Right lobe of liver (tissue), 6 donors: ENCODE results near the gene CACNB2. TPM values are rescaled to one million over a fixed set of nuclear protein-coding genes. Genes with fewer than 3 reads are reported as not detected.
A peak's percentile ranks its signal among the peaks of the same experiment; 100 is the strongest.
"Not testable (repeated sequence)": the region's sequence is repeated elsewhere in the genome, so short reads cannot be mapped to it uniquely, and the experiment has no call there.

Experiments
- ATAC-seq, 4 donors: fragments of 200-7000 bp; cut with Tn5 transposase; one replicate each; pipeline ENCODE4 v1.9.1; 2020; ENCODE audit warnings: mild to moderate bottlenecking in 4 of 4, moderate library complexity in 4 of 4
- DNase-seq, 3 donors: peaks; one replicate each; pipeline ENCODE4 v3.0.0-alpha.2; 2020
- H3K27ac ChIP-seq, 3 donors: fragments of 200-600 bp; one replicate each; pipeline ENCODE4 v1.8.0; 2022
- H3K27me3 ChIP-seq, 2 donors: fragments of 200-600 bp; one replicate each; pipeline ENCODE4 v1.8.0; 2022
- H3K36me3 ChIP-seq, 4 donors: fragments of 200-600 bp; sonication (generic) in 1 of 4; one replicate each; pipeline versions ENCODE4 v1.5.1 to v1.8.0; 2017 to 2022; ENCODE audit warnings: control low read depth in 1 of 4
- H3K4me1 ChIP-seq, 4 donors: fragments of 200-600 bp; sonication (generic) in 1 of 4; one replicate each; pipeline versions ENCODE4 v1.5.1 to v1.8.0; 2017 to 2022; ENCODE audit warnings: control low read depth in 1 of 4
- H3K4me3 ChIP-seq, 3 donors: fragments of 200-600 bp; one replicate each; pipeline ENCODE4 v1.8.0; 2022
- H3K9me3 ChIP-seq, 4 donors: fragments of 200-600 bp; sonication (generic) in 1 of 4; one replicate each; pipeline versions ENCODE4 v1.5.1 to v1.8.0; 2017 to 2022; ENCODE audit warnings: control low read depth in 1 of 4
- POLR2A ChIP-seq: fragments of 450-650 bp; IDR thresholded peaks from one replicate; pipeline ENCODE4 v1.6.1; 2017; ENCODE audit warnings: antibody characterized with exemption, mild to moderate bottlenecking
- WGBS: methylation state at CpG from one replicate; pipeline ENCODE4 v1.1.6; 2018; ENCODE audit warnings: low coverage, low lambda C conversion rate; ENCODE audit not compliant: insufficient coverage; ENCODE audit errors: missing lambda C conversion rate; 5-methylcytosine and 5-hydroxymethylcytosine counted together
- intact Hi-C, 2 donors: fragments of 100-400 bp; cut with DNase I; formaldehyde crosslinking; loops; one replicate each; pipeline versions ENCODE4 v1.11.2 to v1.14.1; 2022
- total RNA-seq, 6 experiments: library from RNA; depleted of rRNA in 2 of 6; stranded (reverse); fragments of >200 nt in 2 of 6; fragmentation: NEBNext Ultra II Directional in 3 of 6; extraction: Animal tissue kit (Norgen Biotek cat#: 25700) in 3 of 6; gene quantifications; one replicate each; pipeline versions ENCODE4 v1.1.0 to v1.2.4, GENCODE V29; 2016 to 2023
- TF ChIP-seq, protein P1 (sequence below), 4 donors: fragments of 200-600 bp in 3 of 4; fragments of 450-650 bp in 1 of 4; IDR thresholded peaks; one replicate each; pipeline versions ENCODE4 v1.5.1 to v1.8.0; 2016 to 2022; ENCODE audit warnings: antibody characterized with exemption in 4 of 4, mild to moderate bottlenecking in 2 of 4
- donor health status: DM: no; HTN: yes; CAD: no.
- donor health status: DM: no; HTN: no; CAD: no.
- donor health status: DM: no; HTN: no; CAD: no.
- donor health status: DM: no; HTN: yes; CAD: no.
- donor health status: DM: no; HTN: yes; CAD: no.

Gene CACNB2
- total RNA-seq, 6 experiments from 2014 or later = 0.12 to 1.8 (median 1.0) TPM; not detected in 1

DNA sequence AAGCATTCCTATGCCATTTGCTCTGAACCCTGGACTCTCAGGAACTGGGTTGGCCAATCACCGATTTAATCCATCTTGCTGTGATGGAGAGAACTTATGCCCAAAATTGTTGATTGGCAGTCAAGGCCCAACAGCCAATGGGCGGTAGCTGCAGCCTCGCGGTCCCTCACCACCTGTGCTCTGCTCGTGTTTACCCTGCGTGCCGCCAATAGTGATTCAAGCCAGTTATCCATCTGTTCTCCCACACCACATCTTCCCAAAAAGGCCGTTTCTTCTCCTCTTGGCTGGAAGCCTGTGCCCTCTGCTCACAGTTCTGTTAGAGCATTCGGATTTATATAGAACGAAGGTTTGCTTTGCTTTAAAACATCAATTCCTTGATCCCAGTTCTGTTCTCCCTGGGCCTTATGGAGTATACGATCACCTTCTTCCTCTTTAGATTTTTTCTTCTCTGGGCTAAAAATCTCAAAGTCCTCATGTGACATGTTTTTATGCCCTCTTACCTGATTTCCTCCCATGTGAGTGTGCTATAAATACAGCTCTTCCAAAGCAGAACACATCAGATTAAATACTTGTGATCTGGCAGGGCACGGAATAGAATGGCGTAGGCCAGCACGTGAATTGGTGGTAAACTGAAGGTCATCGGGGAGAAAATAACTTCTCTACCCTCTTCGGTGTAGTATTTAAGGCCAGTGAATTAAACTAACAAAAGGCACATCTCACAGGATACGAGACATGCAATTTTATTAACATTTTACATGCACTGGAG lies 298.3 kb downstream of the CACNB2 start:
- Histone ChIP-seq H3K9me3 (no peaks in the 10 kb centered on the region), H3K27me3 (no peaks in the 10 kb centered on the region), H3K27ac (no peak overlapping the region), H3K4me1 (no peaks in the 10 kb centered on the region), H3K4me3 (no peak overlapping the region), H3K36me3 (no peaks in the 10 kb centered on the region)
- intact Hi-C loops = no loop called here
- TF ChIP-seq POLR2A = no peak
- TF ChIP-seq, protein P1, sequence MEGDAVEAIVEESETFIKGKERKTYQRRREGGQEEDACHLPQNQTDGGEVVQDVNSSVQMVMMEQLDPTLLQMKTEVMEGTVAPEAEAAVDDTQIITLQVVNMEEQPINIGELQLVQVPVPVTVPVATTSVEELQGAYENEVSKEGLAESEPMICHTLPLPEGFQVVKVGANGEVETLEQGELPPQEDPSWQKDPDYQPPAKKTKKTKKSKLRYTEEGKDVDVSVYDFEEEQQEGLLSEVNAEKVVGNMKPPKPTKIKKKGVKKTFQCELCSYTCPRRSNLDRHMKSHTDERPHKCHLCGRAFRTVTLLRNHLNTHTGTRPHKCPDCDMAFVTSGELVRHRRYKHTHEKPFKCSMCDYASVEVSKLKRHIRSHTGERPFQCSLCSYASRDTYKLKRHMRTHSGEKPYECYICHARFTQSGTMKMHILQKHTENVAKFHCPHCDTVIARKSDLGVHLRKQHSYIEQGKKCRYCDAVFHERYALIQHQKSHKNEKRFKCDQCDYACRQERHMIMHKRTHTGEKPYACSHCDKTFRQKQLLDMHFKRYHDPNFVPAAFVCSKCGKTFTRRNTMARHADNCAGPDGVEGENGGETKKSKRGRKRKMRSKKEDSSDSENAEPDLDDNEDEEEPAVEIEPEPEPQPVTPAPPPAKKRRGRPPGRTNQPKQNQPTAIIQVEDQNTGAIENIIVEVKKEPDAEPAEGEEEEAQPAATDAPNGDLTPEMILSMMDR (IDR thresholded peaks at IDR 0.05) = no peak
- ATAC-seq (no peak), DNase-seq (no peak)
- 81% methylated on average over 12 of the region's 17 CpGs for WGBS

DNA sequence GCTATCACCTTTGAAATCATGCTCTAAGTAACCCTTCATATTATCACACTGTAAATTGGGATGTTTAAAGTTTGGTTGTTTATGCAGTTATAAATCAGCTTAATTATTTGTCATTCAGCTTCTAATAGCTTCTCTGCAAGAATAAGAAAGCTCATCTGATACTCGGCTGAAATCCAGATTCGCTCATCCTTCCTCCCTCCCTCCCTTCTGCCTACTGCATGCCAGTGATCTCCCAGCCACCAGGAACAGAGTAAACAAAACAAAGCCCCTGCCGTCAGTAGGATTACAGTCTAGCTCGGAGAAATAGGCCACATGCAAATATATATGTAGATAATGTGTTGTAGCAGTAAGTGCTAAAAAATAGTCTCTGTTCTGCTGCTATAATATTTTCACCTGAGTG lies 299.4 kb downstream of the CACNB2 start:
- DNase-seq (no peak), ATAC-seq (no peak)
- 100% methylated on average over 3 of the region's 4 CpGs for WGBS
- TF ChIP-seq, protein P1 (IDR thresholded peaks at IDR 0.05) = no peak
- TF ChIP-seq POLR2A = no peak
- no peak overlapping the region for H3K27ac ChIP-seq
- intact Hi-C loops = no loop called here
- H3K4me1 ChIP-seq = no peaks in the 10 kb centered on the region
- H3K36me3 ChIP-seq = no peaks in the 10 kb centered on the region
- no peaks in the 10 kb centered on the region for H3K9me3 ChIP-seq
- H3K4me3 ChIP-seq = no peak overlapping the region
- no peaks in the 10 kb centered on the region for H3K27me3 ChIP-seq

DNA sequence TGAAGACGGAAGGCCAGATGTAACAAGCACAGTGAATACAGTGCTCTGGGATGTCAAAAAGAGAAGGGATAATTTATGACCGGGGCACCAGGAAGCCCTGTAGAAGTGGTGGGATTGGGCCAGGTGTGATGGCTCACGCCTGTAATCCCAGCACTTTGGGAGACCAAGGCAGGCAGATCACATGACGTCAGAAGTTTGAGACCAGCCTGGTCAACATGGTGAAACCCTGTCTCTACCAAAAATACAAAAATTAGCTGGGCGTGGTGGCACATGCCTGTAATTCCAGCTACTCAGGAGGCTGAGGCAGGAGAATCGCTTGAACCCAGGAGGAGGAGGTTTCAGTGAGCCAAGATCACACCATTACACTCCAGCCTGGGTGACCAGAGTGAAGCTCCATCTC lies 305.4 kb downstream of the CACNB2 start:
- ATAC-seq, H3K27me3 ChIP-seq, H3K9me3 ChIP-seq, intact Hi-C loops, DNase-seq, H3K4me1 ChIP-seq, H3K4me3 ChIP-seq, H3K36me3 ChIP-seq, H3K27ac ChIP-seq: not testable (repeated sequence)
- 62% methylated on average over 4 of the region's 6 CpGs for WGBS

DNA sequence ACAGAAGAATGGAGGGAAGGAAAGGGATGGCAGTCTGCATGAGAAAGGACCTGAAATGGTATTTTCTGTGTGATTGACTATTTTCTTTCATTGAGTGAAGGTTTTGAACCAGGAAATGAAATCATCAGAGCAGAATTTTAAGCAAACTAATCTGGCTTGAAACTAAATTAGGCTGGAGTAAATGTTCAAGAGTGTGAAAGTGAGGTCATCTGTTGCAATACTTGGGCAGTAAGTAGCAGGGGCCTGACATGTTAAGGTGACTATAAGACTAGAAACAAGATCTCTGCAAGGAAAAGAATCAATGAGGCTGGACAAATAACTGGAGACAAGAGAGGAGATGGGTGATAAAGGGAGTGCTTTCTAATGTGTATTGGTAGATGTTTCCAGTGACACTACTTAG lies 306.0 kb downstream of the CACNB2 start:
- DNase-seq = no peak
- no peak overlapping the region for H3K4me3 ChIP-seq
- intact Hi-C loops = no loop called here
- no peaks in the 10 kb centered on the region for H3K27me3 ChIP-seq
- H3K9me3 ChIP-seq = no peaks in the 10 kb centered on the region
- H3K4me1 ChIP-seq = no peaks in the 10 kb centered on the region
- H3K36me3 ChIP-seq = no peaks in the 10 kb centered on the region
- no peak for TF ChIP-seq POLR2A
- TF ChIP-seq, protein P1 (IDR thresholded peaks at IDR 0.05) = no peak
- H3K27ac ChIP-seq = no peak overlapping the region
- no peak for ATAC-seq

DNA sequence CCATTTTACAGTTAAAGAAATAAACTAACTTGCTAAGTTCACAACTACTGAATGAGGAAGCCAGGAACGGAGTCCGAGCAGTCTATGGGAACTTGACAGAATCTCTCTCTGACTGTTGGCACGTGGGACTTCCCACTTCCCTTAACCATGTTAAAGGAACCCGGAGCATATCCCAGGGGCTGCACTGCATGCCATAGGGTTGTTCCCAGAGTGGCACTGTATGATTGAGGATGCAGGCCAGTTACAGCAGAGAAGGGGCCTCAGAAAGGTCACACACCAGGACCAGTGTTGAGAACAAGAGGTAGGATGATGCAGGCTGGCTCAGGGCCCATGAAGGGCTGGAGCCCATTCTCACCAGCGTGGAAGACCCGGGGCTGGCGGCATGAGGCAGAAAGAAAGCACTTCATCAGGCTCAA lies 309.4 kb downstream of the CACNB2 start:
- H3K27ac ChIP-seq = no peak overlapping the region
- 66% methylated on average over 7 of the region's 7 CpGs for WGBS
- H3K27me3 ChIP-seq = no peaks in the 10 kb centered on the region
- no peaks in the 10 kb centered on the region for H3K9me3 ChIP-seq
- H3K4me3 ChIP-seq = no peak overlapping the region
- TF ChIP-seq, protein P1 (IDR thresholded peaks at IDR 0.05) = no peak
- no peak for TF ChIP-seq POLR2A
- no peak for DNase-seq
- no peaks in the 10 kb centered on the region for H3K4me1 ChIP-seq
- ATAC-seq = peak in 3 of 4 donors; percentile 38 to 54 (median 41)
- no peaks in the 10 kb centered on the region for H3K36me3 ChIP-seq
- intact Hi-C loops = no loop called here
